Central memory CD8-positive, alpha-beta T cell (primary cell): ENCODE data around the gene ZMYND8.

Source experiments
- ATAC-seq: fragments of 150-1000 bp; cut with Tn5 transposase; replicated peaks from 2 replicates; pipeline ENCODE4 v1.10.0; 2022; ENCODE audit warnings: mild to moderate bottlenecking, moderate FRiP score, moderate number of reproducible peaks; ENCODE audit not compliant: poor library complexity, severe bottlenecking; ENCODE audit errors: extremely low read depth
- DNase-seq, 2 donors: peaks; one replicate each; pipeline ENCODE4 v3.0.0; 2021; ENCODE audit warnings: low spot score in 2 of 2
- H3K27ac Mint-ChIP-seq: one replicate; pipeline ENCODE4 v1.8.0; 2022; ENCODE audit warnings: low read depth, mild to moderate bottlenecking, moderate library complexity, mixed read lengths
- H3K27me3 Mint-ChIP-seq: one replicate; pipeline ENCODE4 v1.8.0; 2022; ENCODE audit warnings: mixed read lengths
- H3K36me3 Mint-ChIP-seq: one replicate; pipeline ENCODE4 v1.8.0; 2022; ENCODE audit warnings: mild to moderate bottlenecking, moderate library complexity, mixed read lengths; ENCODE audit not compliant: insufficient read depth
- H3K4me1 Mint-ChIP-seq: one replicate; pipeline ENCODE4 v1.8.0; 2022; ENCODE audit warnings: mixed read lengths
- H3K4me3 Mint-ChIP-seq: one replicate; pipeline ENCODE4 v1.8.0; 2022; ENCODE audit warnings: mild to moderate bottlenecking, moderate library complexity, mixed read lengths
- H3K9me3 Mint-ChIP-seq: one replicate; pipeline ENCODE4 v1.8.0; 2022; ENCODE audit warnings: mixed read lengths

Gene ZMYND8

DNA sequence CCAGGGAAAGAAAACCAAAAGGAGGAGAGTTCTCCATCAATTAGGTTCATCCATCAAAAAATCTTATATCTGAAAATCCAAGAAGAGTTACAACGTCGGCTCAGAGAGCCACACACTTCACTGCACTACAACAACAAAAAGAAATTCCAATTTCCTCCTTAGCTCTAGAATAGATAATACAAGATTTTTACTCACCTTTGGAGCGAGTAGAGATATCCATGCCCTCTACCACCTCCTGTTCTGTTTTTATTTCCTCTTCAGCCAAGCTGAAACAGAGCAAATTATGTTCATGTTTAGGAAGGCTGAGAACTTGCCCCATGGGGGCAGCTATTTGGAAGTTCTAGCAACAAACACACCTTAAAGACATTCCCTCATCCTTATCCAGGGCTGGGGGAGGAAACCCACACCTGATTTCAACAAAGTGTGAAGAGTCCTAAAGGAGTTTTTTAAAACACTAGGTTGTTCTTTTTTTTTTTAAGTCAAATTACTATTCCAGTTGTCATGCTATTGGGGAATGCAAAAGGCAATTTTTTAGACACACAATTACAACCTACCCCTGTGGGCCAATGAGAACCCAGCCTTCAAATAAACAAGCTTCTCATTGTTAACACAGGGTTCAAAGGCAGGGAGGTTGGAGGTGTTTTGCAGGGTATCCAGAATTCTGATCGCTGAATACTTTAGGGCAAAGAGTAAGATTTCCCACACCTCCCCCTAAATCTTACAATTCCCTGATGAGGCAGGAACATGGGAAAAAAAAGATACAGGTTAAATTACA lies 8.7 kb downstream of the ZMYND8 start:
- Mint-ChIP-seq H3K9me3 (no peaks in the 10 kb centered on the region), H3K27me3 (no peaks in the 10 kb centered on the region), H3K4me3 (no peak overlapping the region), H3K27ac (peak overlapping the region; percentile 32), H3K36me3 (peaks cover 28% of the 10 kb centered on the region), H3K4me1 (peaks cover 38% of the 10 kb centered on the region)
- no peak for ATAC-seq
- no peak for DNase-seq

DNA sequence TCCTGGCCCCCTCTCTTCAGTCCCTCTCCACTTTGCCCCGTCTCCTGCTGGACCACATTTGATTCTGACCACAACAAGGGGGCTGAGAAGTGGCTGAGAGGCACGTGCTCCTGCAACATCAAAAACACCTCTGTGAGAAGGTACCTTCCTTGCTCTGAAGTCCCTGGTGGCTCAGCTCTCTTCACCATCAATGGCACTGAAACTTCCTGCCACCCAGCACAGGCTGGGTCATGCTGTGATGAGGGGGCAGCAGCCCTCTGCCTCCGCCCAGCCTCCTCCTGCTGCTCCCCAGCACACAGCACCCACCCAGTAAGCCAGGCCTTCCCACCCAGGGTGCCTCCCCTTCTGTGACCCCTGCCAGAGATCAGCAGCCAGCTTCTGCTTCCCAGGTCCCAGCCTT lies 10.3 kb downstream of the ZMYND8 start:
- no peaks in the 10 kb centered on the region for H3K9me3 Mint-ChIP-seq
- ATAC-seq (no peak), DNase-seq (no peak)

DNA sequence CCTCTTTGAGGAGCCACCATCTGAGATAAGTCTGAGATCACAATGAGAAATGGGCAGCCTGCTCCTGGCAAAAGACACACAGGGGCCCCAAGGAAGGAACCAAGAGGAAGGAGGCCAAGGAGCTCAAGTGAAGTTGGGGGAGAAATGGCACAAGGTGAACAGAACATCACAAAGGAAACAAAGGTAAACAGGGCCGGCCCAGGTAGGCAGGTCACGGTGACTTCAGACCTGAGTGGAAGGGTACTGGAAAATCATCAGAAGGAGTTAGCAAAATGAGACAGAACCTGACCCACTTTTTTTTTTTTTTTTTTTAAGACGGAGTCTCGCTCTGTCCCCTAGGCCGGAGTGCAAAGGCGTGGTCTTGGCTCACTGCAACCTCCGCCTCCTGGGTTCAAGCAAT lies 11.3 kb downstream of the ZMYND8 start:
- Mint-ChIP-seq H3K9me3 (no peaks in the 10 kb centered on the region), H3K36me3 (peaks cover 30% of the 10 kb centered on the region), H3K4me3 (no peak overlapping the region), H3K27ac (peak overlapping the region; percentile 23), H3K4me1 (peaks cover 41% of the 10 kb centered on the region), H3K27me3 (no peaks in the 10 kb centered on the region)
- ATAC-seq (no peak), DNase-seq (no peak)

More for the DNA sequence above, 10.3 kb downstream of the ZMYND8 start:
- Mint-ChIP-seq H3K36me3 (peaks cover 30% of the 10 kb centered on the region), H3K4me1 (peaks cover 41% of the 10 kb centered on the region), H3K27me3 (no peaks in the 10 kb centered on the region), H3K27ac (peak overlapping the region; percentile 88), H3K4me3 (peak overlapping the region; percentile 27)

DNA sequence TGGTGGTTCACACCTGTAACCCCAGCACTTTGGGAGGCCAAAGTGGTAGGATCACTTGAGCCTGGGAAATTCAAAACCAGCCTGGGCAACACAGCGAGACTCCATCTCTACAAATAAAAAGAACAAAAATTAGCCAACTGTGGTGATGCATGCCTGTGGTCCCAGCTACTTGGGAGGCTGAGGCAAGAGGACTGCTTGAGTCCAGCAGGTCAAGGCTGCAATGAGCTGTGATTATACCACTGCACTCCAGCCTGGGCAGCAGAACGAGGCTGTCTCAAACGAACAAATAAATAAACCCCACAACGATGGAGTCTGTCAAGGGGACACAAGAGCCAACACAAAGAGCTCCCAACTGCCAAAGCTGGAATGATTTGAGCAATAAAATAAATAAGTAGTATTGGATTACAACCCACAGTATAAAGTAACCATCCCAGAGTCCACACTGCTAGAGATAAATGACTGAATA lies 13.5 kb downstream of the ZMYND8 start:
- Mint-ChIP-seq H3K27me3 (no peaks in the 10 kb centered on the region), H3K27ac (no peak overlapping the region), H3K4me3 (no peak overlapping the region), H3K36me3 (peaks cover 39% of the 10 kb centered on the region), H3K4me1 (peaks cover 49% of the 10 kb centered on the region), H3K9me3 (no peaks in the 10 kb centered on the region)
- ATAC-seq (no peak), DNase-seq (no peak)

DNA sequence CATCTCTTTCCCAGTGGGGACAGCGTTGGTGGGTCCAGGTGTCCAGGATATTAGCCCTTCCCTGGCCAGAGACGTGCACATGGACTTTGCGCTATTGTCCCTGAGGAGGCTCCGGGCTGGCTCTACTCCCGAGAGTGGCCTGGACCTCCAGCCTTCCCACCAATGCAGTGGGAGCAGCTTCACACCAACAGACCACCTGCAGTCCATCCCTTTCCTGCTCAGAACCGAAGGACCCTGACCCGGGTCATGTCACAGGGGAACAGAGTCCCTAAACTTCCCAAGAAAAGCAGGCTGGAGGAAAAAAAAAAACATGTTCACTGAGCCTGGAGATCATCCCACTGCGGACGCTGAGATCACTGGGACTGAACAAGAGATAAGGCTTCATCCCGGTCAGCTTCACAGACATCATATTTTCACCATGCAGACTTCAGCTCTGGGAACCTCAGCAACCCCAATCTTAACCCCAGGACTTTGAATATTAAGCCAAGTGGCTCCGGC lies 18.3 kb downstream of the ZMYND8 start:
- H3K27ac Mint-ChIP-seq: no peak overlapping the region
- ATAC-seq (no peak), DNase-seq (no peak)
- no peaks in the 10 kb centered on the region for H3K9me3 Mint-ChIP-seq
- peaks cover 33% of the 10 kb centered on the region for H3K36me3 Mint-ChIP-seq
- no peaks in the 10 kb centered on the region for H3K27me3 Mint-ChIP-seq
- no peak overlapping the region for H3K4me3 Mint-ChIP-seq
- peaks cover 40% of the 10 kb centered on the region for H3K4me1 Mint-ChIP-seq

DNA sequence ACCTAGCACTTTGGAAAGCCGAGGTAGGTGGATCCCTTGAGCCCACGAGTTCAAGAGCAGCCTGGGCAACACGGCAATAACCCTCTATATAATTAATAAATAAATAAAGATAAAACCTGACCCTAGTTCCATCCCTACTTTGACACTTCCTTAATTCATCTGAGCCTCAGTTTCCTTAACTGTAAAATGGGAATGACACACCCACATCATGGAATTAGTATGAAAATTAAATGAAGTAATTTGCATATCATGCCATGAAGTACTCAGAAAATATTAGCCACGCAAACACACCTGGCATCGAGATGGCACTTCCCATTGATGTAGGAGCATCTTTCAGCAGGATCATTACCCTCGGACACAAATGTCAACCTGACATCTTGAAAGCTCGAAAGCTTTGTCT lies 19.1 kb downstream of the ZMYND8 start:
- H3K36me3 Mint-ChIP-seq: peaks cover 32% of the 10 kb centered on the region
- H3K9me3 Mint-ChIP-seq: no peaks in the 10 kb centered on the region
- peaks cover 40% of the 10 kb centered on the region for H3K4me1 Mint-ChIP-seq
- H3K4me3 Mint-ChIP-seq: no peak overlapping the region
- no peak overlapping the region for H3K27ac Mint-ChIP-seq
- ATAC-seq (no peak), DNase-seq (no peak)
- H3K27me3 Mint-ChIP-seq: no peaks in the 10 kb centered on the region

DNA sequence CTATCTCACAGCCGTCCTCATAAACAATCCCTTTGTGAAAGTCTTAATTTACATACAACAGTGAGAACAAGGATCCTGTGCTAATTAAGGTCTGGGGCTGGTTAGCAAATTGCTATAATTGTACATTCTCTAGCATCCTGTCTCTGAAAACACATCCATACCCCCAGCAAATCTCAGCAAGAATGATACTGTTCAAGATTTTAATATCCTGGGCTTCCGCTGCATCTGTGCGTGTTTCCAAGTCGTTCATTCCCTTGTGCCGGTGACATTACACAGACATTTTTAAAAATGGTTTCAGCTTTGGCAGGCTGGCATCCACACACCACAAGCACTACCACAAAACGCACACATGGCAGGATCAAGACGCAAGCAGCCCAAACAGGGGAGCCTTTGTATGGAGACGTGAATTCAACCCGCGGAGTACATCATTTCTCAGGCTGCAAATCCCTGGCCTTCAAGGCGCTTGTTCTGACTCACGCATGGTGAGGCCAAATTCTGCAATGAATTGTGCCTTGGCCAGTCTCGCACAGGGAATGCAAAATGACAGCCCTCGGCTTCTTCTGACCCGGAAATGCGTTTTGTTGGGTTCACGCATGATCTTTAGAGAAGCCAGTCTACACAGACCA lies 20.3 kb downstream of the ZMYND8 start:
- Mint-ChIP-seq H3K9me3 (no peaks in the 10 kb centered on the region), H3K4me1 (peaks cover 51% of the 10 kb centered on the region), H3K36me3 (peaks cover 34% of the 10 kb centered on the region), H3K27ac (no peak overlapping the region), H3K4me3 (no peak overlapping the region), H3K27me3 (no peaks in the 10 kb centered on the region)
- no peak for ATAC-seq
- DNase-seq: no peak

DNA sequence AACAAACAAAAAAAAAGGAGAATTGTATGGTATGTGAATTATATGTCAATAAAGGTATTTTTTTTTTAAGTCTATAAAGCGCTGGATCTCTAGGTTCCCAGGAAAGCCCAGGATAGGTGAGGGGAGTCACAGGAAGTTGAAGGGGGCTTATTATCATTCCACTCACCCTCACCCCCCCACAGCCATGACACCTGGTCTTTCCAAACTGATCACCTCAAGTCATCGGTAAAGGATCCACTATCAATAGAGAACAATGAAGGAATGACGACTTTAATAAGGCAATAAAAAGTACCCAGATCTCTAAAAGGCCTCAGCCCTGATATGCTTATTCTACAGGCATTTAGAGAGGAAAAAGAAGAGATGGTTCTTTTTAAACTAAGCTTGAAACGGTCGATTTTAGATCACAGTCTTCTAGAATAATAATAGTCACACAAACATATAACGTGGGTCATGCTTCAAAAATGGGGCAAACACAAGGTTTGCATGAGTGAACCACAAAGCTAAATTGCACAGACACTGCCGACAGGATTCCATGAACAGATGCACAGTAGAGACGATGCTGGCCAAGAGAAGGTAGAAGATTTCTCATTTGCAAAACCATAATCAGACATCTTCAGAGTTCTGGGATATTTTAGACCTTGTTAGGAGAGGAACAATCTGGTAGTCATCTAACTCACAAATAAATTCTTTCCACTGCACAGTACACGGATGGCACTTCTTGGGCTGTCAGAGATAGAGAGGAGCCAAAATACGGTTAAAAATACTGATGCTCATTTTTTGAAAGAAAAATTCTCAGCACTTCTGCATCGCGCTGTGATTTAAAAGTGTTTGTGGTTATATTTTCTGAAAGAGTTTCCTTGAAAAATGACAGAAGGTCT lies 21.0 kb downstream of the ZMYND8 start:
- Mint-ChIP-seq H3K27me3 (no peaks in the 10 kb centered on the region), H3K36me3 (peaks cover 37% of the 10 kb centered on the region), H3K4me1 (peaks cover 58% of the 10 kb centered on the region), H3K9me3 (no peaks in the 10 kb centered on the region), H3K4me3 (no peak overlapping the region), H3K27ac (no peak overlapping the region)
- DNase-seq (no peak), ATAC-seq (no peak)

DNA sequence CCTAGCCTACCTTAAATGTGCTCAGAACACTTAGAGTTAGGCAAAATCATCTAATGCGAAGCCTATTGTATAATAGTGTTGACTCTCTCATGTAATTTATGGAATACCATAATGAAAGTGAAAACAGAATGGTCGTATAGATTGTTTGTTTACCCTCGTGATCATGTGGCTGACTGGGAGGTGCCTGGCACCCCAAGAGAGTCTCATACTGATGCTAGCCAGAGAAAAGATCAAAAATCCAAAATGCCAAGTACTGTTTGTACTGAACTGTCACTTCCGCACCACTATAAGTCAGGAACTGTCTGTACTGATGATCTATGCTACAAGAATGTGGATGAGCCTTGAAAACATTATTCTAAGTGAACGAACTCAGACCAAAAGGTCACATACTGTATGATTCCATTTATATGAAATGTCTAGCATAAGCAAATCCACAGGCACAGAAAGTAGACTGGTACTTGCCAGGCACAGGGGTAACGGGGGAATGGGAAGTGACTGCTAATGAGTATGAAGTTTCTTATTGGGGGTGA lies 22.4 kb downstream of the ZMYND8 start:
- Mint-ChIP-seq H3K9me3 (no peaks in the 10 kb centered on the region), H3K27me3 (no peaks in the 10 kb centered on the region), H3K27ac (peak overlapping the region; percentile 39), H3K4me3 (peak overlapping the region; percentile 42), H3K36me3 (peaks cover 34% of the 10 kb centered on the region), H3K4me1 (peaks cover 55% of the 10 kb centered on the region)
- no peak for DNase-seq
- ATAC-seq: no peak

DNA sequence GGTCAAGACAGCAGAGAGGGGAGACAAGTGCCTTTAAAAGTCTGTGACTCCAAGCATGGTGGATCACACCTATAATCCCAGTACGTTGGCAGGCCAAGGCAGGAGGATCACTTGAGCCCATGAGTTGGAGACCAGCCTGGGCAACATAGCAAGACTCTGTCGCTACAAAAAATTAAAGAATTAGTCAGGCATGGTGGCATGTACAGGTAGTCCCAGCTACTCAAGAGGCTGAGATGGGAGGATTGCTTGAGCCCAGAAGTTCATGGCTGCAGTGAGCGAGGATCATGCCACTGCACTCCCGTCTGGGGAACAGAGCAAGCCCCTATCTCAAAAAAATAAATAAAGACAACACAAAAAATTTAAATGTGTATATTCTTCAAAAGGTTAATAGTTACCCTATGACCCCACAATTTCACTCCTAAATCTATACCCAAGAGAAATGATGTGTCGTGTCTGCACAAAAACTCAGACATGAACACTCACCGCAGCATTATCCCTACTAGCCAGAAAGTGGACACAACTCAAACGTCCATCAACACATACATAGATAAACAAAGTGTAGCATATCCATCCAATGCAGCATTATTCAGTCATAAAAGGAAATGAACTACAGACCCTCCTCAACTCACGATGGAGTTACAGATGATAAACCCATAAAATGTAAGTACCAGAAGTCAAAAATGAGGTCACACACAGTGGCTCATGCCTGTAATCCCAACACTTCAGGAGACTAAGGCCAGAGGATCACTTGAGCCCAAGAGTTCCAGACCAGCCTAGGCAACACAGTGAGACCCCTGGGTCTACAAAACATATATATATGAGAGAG lies 23.9 kb downstream of the ZMYND8 start:
- no peaks in the 10 kb centered on the region for H3K27me3 Mint-ChIP-seq
- peaks cover 29% of the 10 kb centered on the region for H3K36me3 Mint-ChIP-seq
- DNase-seq: no peak
- ATAC-seq: no peak
- no peaks in the 10 kb centered on the region for H3K9me3 Mint-ChIP-seq
- H3K27ac Mint-ChIP-seq: peak overlapping the region; percentile 11
- H3K4me1 Mint-ChIP-seq: peaks cover 56% of the 10 kb centered on the region
- no peak overlapping the region for H3K4me3 Mint-ChIP-seq

DNA sequence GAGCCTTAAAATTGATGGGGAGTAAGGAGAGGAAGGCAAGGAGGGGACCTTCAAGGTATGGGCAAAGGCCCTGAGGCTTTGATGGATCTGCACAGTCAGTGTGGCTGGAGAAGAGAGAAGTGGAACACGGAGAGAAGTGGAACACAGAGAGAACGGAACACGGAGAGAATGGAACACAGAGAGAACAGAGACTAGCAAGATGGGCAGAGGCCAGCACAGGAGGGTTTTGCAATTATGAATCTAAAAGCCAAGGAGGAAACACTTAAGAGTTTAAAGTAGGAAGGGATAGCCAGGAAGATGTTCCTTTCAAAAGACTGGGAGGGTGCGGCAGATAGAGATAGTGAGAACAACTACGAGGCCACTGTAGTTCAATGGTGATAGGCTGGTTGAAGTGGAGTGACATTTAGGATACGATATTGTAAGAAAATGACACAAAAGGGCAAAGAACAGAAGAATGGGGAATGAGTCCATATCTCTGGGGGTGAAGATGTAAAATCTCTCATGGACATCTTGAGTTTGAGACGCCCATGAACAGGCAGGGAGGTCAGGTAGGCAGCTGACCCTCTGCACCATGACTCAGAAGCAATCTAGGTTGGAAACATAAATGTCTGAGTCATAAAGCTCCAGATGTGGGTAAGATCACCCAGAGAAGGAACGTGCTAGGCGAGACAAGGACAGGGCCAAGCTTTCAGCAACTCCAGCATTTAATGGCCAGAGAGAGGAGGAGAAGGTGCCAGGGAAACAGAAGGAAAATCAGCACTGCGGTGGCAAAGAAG lies 25.4 kb downstream of the ZMYND8 start:
- Mint-ChIP-seq H3K27ac (peak overlapping the region; percentile 33), H3K36me3 (peaks cover 23% of the 10 kb centered on the region)
- no peak for ATAC-seq

More for the DNA sequence above, 25.4 kb downstream of the ZMYND8 start:
- Mint-ChIP-seq H3K4me1 (peaks cover 52% of the 10 kb centered on the region), H3K27me3 (no peaks in the 10 kb centered on the region), H3K4me3 (no peak overlapping the region), H3K9me3 (no peaks in the 10 kb centered on the region)
- no peak for DNase-seq
